ENCODE measurements around the gene PHF21B.

Gene PHF21B

GRCh38 chr22:44889255-44889878 is 120.4 kb downstream of the PHF21B start:
- no peaks in the 10 kb centered on the region; the same call in none of the 2 replicates for H3K36me3 ChIP-seq (replicated peaks)
- H3K4me1 ChIP-seq, result no peaks in the 10 kb centered on the region
- no peak overlapping the region for H3K4me3 ChIP-seq
- in situ Hi-C loops (cut with MboI; ENCODE audit: low sequenced_read_pairs), result no loop called here
- no peaks in the 10 kb centered on the region for H3K9me3 ChIP-seq
- peak in 1 of 2 experiments; percentile 49 for DNase-seq (ENCODE audit: low spot score in 2 of 2)
- no peaks in the 10 kb centered on the region for H3K27me3 ChIP-seq (ENCODE audit: low read depth)

- Histone ChIP-seq H3K9me3 (no peaks in the 10 kb centered on the region), H3K27me3 (ENCODE audit: low read depth) (no peaks in the 10 kb centered on the region), H3K4me1 (no peaks in the 10 kb centered on the region), H3K4me3 (no peak overlapping the region), H3K36me3 (replicated peaks) (no peaks in the 10 kb centered on the region; the same call in none of the 2 replicates)
- in situ Hi-C loops (cut with MboI; ENCODE audit: low sequenced_read_pairs), result no loop called here
- peak in 1 of 2 experiments; percentile 44 for DNase-seq (ENCODE audit: low spot score in 2 of 2)
Measured at GRCh38 chr22:44888491-44889254, 121.1 kb downstream of the PHF21B start.

GRCh38 chr22:44887941-44888366 is 121.9 kb downstream of the PHF21B start:
- peak in 1 of 2 experiments; percentile 4 for DNase-seq (ENCODE audit: low spot score in 2 of 2)
- Histone ChIP-seq H3K4me1 (no peaks in the 10 kb centered on the region), H3K9me3 (no peaks in the 10 kb centered on the region), H3K4me3 (no peak overlapping the region), H3K36me3 (replicated peaks) (no peaks in the 10 kb centered on the region; the same call in none of the 2 replicates), H3K27me3 (ENCODE audit: low read depth) (no peaks in the 10 kb centered on the region)
- in situ Hi-C loops (cut with MboI; ENCODE audit: low sequenced_read_pairs), result no loop called here

DNA sequence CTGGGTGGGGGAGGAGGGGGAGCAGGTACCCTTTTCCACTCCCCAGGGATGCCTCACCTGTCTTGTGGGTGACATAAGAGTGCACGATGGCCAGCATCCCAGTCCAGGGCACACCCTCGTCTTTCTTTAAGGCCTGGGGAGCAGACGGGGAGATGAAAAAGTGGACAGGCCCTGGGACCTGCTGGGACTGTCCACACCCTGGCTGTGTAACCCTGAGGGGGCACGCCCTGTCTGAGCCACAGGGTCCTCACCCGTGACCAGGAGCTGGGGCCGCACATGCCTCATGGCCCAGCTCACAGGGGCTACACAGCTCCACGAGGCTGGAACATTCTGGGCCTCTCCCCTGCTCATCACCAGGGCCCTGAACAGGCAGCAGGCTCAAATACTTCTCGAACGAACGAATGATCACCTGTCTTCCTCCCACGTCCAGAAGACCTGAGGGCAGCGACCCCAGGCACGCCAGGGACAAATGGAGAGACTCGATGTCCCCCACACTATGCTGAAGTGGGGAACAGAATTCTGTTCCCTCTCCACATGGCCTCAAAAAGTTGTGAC is 123.9 kb downstream of the PHF21B start:
- peak in 1 of 2 experiments; percentile 3 for DNase-seq (ENCODE audit: low spot score in 2 of 2)
- Histone ChIP-seq H3K36me3 (replicated peaks) (no peaks in the 10 kb centered on the region; the same call in none of the 2 replicates), H3K9me3 (no peaks in the 10 kb centered on the region), H3K4me1 (no peaks in the 10 kb centered on the region), H3K4me3 (no peak overlapping the region), H3K27me3 (ENCODE audit: low read depth) (no peaks in the 10 kb centered on the region)
- in situ Hi-C loops (cut with MboI; ENCODE audit: low sequenced_read_pairs), result no loop called here

- Histone ChIP-seq H3K9me3 (no peaks in the 10 kb centered on the region), H3K36me3 (replicated peaks) (no peaks in the 10 kb centered on the region; the same call in none of the 2 replicates), H3K4me3 (no peak overlapping the region), H3K4me1 (no peaks in the 10 kb centered on the region), H3K27me3 (ENCODE audit: low read depth) (no peaks in the 10 kb centered on the region)
- in situ Hi-C loops (cut with MboI; ENCODE audit: low sequenced_read_pairs), result no loop called here
- peak in 1 of 2 experiments; percentile 3 for DNase-seq (ENCODE audit: low spot score in 2 of 2)
Measured at GRCh38 chr22:44884968-44885805, 124.6 kb downstream of the PHF21B start.

DNA sequence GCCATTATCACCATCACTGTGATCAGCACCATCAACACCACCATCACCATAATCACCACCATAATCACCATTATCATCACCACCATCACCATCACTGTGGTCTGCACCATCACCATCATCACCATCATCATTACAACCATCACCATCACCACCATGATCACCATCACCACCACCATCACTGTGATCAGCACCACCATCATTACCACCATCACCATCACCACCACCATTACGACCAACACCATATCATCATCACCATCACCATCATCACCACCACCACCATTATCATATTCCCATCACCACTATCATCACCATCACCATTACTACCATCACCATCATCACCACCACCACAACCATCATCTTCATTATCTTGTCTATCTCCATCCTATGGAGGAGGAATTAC is 125.2 kb downstream of the PHF21B start:
- Histone ChIP-seq H3K9me3 (no peaks in the 10 kb centered on the region), H3K4me1 (no peaks in the 10 kb centered on the region), H3K27me3 (ENCODE audit: low read depth) (no peaks in the 10 kb centered on the region), H3K36me3 (replicated peaks) (no peaks in the 10 kb centered on the region; the same call in none of the 2 replicates), H3K4me3 (no peak overlapping the region)
- no peak for DNase-seq (ENCODE audit: low spot score in 2 of 2)
- in situ Hi-C loops (cut with MboI; ENCODE audit: low sequenced_read_pairs), result no loop called here

- no peaks in the 10 kb centered on the region for H3K4me1 ChIP-seq
- no peak for DNase-seq (ENCODE audit: low spot score in 2 of 2)
- no peak overlapping the region for H3K4me3 ChIP-seq
- in situ Hi-C loops (cut with MboI; ENCODE audit: low sequenced_read_pairs), result no loop called here
- no peaks in the 10 kb centered on the region; the same call in none of the 2 replicates for H3K36me3 ChIP-seq (replicated peaks)
- no peaks in the 10 kb centered on the region for H3K9me3 ChIP-seq
- H3K27me3 ChIP-seq (ENCODE audit: low read depth), result no peaks in the 10 kb centered on the region
Measured at GRCh38 chr22:44883011-44883421, 126.8 kb downstream of the PHF21B start.

DNA sequence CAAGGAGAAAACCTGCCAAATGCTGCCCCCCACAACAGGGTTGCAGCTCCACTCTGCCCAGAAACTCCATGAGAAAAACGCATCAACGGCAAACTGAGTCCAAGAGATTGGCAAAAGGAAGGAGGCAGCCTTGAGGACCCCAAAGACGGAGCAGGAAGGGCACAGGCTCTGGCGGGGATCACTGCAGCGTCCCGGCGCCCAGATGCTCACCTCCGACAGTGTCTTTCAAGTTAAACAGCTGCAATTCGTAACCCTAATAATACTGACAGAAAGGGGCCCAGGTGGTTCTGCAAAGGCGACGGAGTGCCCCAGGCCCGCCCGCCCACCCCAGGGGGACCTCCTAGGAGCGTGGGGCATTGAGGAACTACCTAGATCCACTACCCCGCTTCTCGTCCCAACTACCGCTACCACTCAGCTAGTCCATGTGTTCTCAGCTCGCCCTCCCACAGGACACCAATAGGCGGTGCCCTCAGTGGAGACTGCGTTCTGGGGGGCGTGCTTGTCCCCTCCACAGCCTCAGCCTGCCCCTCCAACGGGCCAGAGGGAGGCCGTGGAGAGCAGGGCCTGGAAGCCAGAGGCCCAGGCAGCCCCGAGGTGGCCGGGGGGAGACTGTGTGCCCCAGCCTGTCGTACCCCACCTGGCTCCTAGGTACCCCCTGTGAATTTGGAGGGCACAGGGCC is 127.4 kb downstream of the PHF21B start:
- H3K4me1 ChIP-seq, result no peaks in the 10 kb centered on the region
- in situ Hi-C loops (cut with MboI; ENCODE audit: low sequenced_read_pairs), result no loop called here
- H3K4me3 ChIP-seq, result no peak overlapping the region
- H3K36me3 ChIP-seq (replicated peaks), result no peaks in the 10 kb centered on the region; the same call in none of the 2 replicates
- no peak for DNase-seq (ENCODE audit: low spot score in 2 of 2)
- H3K27me3 ChIP-seq (ENCODE audit: low read depth), result no peaks in the 10 kb centered on the region
- H3K9me3 ChIP-seq, result peaks cover 2% of the 10 kb centered on the region; the same call in 1 of the 2 replicates

GRCh38 chr22:44881624-44882023 is 128.2 kb downstream of the PHF21B start:
- Histone ChIP-seq H3K9me3 (peaks cover 4% of the 10 kb centered on the region; the same call in 1 of the 2 replicates), H3K4me3 (no peak overlapping the region), H3K36me3 (replicated peaks) (no peaks in the 10 kb centered on the region; the same call in none of the 2 replicates), H3K27me3 (ENCODE audit: low read depth) (no peaks in the 10 kb centered on the region), H3K4me1 (no peaks in the 10 kb centered on the region)
- in situ Hi-C loops (cut with MboI; ENCODE audit: low sequenced_read_pairs), result no loop called here
- no peak for DNase-seq (ENCODE audit: low spot score in 2 of 2)

GRCh38 chr22:44880610-44881290 is 129.1 kb downstream of the PHF21B start:
- Histone ChIP-seq H3K27me3 (ENCODE audit: low read depth) (no peaks in the 10 kb centered on the region), H3K36me3 (replicated peaks) (no peaks in the 10 kb centered on the region; the same call in none of the 2 replicates), H3K4me3 (no peak overlapping the region), H3K9me3 (peaks cover 4% of the 10 kb centered on the region; the same call in 1 of the 2 replicates), H3K4me1 (no peaks in the 10 kb centered on the region)
- no peak for DNase-seq (ENCODE audit: low spot score in 2 of 2)
- in situ Hi-C loops (cut with MboI; ENCODE audit: low sequenced_read_pairs), result no loop called here

GRCh38 chr22:44879301-44879680 is 130.5 kb downstream of the PHF21B start:
- DNase-seq (ENCODE audit: low spot score in 2 of 2), result no peak
- in situ Hi-C loops (cut with MboI; ENCODE audit: low sequenced_read_pairs), result no loop called here
- Histone ChIP-seq H3K36me3 (replicated peaks) (no peaks in the 10 kb centered on the region; the same call in none of the 2 replicates), H3K27me3 (ENCODE audit: low read depth) (no peaks in the 10 kb centered on the region), H3K9me3 (peaks cover 4% of the 10 kb centered on the region; the same call in 1 of the 2 replicates), H3K4me3 (no peak overlapping the region), H3K4me1 (no peaks in the 10 kb centered on the region)

DNA sequence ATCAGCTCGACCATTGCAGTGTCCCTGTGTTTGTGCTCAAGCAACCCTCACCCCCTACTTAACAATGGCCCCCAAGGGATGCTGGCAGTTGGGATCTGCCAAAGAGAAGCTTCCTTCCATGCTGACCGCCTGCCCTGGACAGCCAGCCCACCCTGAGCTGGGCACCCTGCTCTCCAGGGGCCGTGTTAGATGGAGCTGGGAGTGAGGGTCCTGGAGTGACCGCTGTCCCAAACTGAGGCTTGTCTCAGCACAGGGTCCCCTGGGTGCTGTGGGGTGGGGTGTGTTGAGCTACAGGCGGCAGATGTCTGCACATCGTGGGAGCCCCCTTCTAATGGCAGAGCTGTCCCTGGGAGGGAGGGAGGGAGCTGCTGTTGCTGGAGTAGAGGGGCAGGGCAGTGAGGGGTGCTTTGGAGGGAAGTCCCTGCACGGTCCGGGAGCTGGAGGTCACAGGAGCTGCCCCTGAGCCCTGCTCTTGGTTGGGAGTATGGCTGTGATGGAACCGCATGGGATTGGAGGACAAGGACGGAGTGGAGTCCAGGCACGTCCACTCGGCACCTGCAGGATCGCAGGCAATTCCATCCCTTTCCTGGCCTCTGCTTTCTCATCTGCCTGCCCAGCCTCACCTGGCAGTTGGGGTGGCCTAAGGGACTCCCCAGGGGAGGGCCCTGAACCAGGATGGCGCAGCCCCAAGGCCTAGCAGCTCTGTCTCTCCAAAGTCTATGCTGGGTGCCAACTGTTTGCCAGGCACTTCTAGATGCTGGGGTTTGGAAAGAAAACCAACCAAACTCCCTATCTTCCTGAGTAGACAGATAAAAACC is 131.1 kb downstream of the PHF21B start:
- Histone ChIP-seq H3K36me3 (replicated peaks) (no peaks in the 10 kb centered on the region; the same call in none of the 2 replicates), H3K27me3 (ENCODE audit: low read depth) (no peaks in the 10 kb centered on the region), H3K4me1 (no peaks in the 10 kb centered on the region), H3K9me3 (peaks cover 4% of the 10 kb centered on the region; the same call in 1 of the 2 replicates), H3K4me3 (no peak overlapping the region)
- in situ Hi-C loops (cut with MboI; ENCODE audit: low sequenced_read_pairs), result no loop called here
- DNase-seq (ENCODE audit: low spot score in 2 of 2), result no peak
